Ramos (cell line): ENCODE results near the gene CAMK2G.

Experiments
- in situ Hi-C: fragments of 300-500 bp; cut with MboI; formaldehyde crosslinking; loops from one replicate; pipeline ENCODE4 v1.14.3; 2022; ENCODE audit warnings: low sequenced_read_pairs; ENCODE audit not compliant: unreplicated experiment

Gene CAMK2G

DNA sequence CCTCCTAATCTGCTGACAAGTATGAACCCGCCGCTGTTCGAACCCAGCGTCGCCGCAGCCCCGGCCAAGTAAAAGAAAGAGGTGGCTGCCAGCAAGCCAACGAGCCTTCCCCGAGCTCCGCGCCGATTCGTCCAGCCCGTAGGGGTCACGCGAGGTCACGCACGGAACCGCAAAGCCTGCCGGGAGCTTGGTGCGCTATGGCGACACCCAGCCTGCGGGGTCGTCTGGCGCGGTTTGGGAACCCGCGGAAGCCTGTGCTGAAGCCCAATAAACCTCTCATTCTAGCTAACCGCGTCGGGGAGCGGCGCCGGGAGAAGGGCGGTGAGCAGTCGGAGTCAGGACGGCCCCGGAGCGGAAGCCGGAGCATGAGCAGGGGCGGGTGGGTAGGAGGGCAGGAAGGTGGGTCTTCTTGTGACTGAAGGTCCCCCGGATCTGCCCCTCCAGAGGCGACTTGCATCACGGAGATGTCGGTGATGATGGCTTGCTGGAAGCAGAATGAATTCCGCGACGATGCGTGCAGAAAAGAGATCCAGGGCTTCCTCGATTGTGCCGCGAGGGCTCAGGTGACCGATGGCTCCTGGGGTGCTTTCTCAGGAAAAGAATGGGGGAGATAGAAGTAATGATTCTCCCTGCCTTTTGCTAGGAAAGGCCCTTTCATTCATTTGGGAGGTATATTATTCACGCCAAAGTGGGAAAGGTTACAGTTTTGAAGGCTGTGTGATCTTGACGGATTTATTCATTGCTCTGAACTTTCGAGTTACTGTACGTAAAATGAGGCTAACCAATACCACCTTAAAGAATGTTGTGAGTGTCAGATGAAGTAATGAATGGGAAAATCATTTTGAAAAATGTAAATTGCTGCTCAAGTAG lies 92.2 kb downstream of the CAMK2G start, which contains the start of gene CHCHD1:
Gene CHCHD1, plus strand, starts transcription at position 170 of the 870 bp plus-strand sequence. Its CDS starts 28 bp downstream, at position 198.
- in situ Hi-C loops = no loop called here

GRCh38 chr10:73781548-73781878 lies 92.8 kb downstream of the CAMK2G start:
- in situ Hi-C loops = no loop called here

DNA sequence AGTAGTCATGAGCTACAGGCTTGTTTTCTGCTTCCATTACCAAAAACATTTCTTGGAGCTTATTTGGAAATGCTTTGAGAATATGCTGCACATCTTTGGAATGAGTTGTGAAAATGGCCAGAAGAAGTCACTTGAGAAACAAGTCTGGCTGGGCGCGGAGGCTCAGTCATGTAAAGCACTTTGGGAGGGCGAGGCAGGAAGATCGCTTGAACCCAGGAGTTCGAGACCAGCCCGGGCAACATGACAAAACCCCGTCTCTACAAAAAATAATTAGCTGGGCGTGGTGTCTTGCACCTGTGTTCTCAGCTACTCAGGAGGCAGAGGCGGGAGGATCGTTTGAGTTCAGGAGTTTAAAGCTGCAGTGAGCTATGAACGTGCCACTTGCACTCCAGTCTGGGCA lies 93.4 kb downstream of the CAMK2G start:
- in situ Hi-C loops = no loop called here

DNA sequence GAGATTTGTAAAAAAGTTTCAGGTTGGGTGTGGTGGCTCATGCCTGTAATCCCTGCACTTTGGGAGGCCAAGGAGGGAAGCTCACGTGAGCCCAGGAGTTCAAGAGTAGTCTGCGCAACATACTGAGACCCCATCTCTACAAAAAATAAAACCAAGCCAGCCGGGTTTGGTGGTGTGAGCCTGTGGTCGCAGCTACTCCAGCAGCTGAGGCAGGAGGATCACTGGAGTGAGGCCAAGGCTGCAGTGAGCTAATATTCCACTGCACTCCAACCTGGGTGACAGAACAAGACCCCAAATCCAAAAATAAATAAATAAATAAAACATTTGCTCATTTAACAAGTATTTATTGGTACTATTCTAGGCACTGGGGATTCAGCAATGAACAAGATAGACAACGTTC lies 94.1 kb downstream of the CAMK2G start:
- in situ Hi-C loops = no loop called here

DNA sequence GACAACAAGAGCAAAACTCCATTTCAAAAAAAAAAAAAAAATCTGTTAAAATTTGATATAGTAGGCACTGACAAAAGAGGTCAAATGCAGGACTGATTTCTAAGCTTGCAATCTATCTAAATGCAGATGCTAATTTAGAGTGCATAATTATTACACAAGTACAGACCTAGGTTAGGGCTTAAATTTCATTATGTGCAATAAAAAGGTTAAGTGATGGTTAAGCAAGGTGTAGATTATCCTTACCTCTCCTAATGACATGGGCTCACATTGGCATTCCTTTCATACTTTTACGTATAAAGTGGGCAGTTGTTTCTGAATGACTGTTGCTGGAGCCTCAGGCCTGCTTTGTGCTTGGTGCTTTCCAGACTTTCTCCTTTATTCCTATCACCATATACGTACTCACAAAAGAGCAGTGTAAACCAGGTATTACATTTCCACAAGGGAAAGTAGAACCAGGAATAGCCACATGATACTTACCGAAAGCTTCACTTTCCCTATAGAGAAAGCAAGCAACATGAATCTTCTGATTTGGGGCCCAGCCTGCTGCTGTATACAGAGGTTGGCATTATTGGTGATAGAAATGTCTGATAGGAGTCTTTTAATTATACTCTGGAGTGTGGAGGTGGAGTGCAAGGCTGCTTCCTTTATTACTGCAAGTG lies 94.7 kb downstream of the CAMK2G start:
- in situ Hi-C loops = no loop called here

DNA sequence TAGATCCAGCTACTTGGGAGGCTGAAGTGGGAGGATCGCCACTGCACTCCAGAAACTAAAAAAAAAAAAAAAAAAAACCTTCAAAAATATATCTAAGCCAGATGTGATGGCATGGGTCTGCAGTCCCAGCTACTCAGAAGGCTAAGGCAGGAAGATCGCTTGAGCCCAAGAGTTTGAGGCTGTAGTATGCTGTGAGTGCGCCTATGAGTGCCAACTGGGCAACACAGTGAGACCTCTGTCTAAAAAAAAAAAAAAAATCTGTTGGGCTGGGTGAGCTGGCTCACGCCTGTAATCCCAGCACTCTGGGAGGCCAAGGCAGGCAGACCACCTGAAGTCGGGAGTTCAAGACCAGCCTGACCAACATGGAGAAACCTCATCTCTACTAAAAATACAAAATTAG lies 95.3 kb downstream of the CAMK2G start:
- in situ Hi-C loops = no loop called here

- in situ Hi-C loops = no loop called here
Measured at GRCh38 chr10:73774637-73775036, 99.7 kb downstream of the CAMK2G start.

DNA sequence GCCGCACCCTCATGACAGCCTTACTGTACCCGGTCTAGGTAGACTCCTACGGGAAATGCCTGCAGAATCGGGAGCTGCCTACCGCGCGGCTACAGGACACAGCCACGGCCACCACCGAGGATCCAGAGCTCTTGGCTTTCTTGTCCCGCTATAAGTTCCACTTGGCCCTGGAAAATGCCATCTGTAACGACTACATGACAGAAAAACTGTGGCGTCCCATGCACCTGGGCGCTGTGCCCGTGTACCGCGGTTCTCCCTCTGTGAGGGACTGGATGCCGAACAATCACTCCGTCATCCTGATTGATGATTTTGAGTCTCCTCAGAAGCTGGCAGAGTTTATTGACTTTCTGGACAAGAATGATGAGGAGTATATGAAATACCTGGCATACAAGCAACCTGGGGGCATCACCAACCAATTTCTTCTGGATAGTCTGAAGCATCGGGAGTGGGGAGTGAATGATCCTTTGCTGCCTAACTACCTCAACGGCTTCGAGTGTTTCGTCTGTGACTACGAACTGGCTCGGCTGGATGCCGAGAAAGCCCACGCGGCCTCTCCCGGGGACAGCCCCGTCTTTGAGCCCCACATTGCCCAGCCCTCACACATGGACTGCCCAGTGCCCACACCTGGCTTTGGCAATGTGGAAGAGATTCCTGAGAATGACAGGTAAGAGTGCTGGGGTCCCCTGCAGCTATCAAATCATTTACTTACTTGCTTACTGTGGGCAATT lies 101.0 kb downstream of the CAMK2G start:
- in situ Hi-C loops = no loop called here

DNA sequence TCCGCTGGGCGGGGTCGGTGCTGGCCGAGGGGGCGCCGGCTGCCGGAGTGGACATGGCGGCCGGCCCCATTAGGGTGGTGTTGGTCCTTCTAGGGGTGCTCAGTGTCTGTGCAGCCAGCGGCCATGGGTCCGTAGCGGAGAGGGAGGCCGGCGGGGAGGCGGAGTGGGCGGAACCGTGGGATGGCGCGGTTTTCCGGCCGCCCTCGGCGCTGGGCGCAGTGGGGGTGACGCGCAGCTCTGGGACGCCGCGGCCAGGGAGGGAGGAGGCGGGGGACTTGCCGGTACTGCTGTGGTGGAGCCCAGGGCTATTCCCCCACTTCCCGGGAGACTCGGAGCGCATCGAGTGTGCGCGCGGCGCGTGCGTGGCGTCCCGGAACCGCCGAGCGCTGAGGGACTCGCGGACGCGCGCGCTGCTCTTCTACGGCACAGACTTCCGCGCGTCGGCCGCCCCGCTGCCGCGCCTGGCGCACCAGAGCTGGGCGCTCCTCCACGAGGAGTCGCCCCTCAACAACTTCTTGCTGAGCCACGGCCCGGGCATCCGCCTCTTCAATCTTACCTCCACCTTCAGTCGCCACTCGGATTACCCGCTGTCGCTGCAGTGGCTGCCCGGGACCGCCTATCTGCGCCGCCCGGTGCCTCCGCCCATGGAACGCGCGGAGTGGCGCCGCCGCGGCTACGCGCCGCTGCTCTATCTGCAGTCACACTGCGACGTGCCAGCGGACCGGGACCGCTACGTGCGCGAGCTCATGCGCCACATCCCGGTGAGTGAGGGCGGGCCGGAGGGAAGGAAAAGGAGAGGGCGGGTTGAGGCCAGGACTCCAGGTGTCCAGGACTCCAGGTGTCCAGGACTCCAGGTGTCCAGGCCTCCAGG lies 101.8 kb downstream of the CAMK2G start:
- in situ Hi-C loops = no loop called here

DNA sequence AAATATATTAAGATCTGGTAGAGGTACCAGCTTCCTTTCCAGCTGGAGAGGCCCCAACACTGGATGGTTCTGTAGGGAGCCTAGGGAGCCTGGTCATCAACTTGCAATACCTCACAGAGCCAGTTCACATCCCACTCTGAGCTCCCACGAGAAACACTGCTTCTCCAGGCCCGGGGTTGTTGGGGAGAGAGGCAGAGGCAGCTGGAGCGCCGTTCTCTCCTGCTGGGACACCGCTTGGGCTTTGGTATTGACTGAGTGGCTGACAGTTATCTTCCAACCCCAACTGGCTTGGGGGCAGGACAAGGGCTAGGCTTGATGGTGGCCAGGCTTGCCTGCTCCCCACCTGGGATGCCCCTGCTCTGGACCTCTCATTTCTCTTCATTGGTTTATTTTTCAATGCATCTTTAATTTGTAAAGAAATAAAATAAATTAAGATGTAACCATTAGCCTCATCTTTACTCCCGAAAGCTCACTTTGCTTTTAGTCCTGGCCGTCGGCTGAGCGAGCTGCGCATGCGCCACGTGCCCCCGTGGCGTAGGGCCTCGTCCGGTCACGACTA lies 102.6 kb downstream of the CAMK2G start:
- in situ Hi-C loops = no loop called here

DNA sequence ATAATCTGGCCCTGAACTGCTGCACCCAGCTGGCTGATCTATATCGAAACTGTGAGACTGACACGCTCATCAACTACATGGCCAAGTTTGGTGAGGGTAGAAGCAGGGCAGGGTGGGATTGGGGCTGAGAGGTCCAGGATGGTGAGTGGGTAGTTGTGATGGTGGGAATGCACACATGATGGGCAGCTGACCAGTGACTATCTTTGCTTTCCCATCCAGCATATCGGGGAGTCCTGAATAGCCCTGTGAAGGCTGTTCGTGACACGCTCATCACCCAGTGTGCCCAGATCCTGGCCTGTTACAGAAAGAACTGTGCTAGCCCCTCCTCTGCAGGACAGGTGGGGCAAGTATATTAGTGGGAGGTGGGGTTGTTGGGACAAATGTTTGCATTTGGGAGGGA lies 105.0 kb downstream of the CAMK2G start:
- in situ Hi-C loops = no loop called here

- in situ Hi-C loops = no loop called here
Measured at GRCh38 chr10:73768881-73769280, 105.5 kb downstream of the CAMK2G start.

- in situ Hi-C loops = no loop called here
Measured at GRCh38 chr10:73765066-73765465, 109.3 kb downstream of the CAMK2G start.

- in situ Hi-C loops = no loop called here
Measured at GRCh38 chr10:73763343-73763742, 111.0 kb downstream of the CAMK2G start.

- in situ Hi-C loops = no loop called here
Measured at GRCh38 chr10:73762915-73763314, 111.4 kb downstream of the CAMK2G start.
